HG03457 (cell line): ENCODE results near the gene HIPK2.

Experiments
- ATAC-seq: cut with Tn5 transposase; IDR thresholded peaks from one replicate; pipeline ENCODE4 v1.9.1; 2021; ENCODE audit warnings: moderate number of reproducible peaks; ENCODE audit not compliant: unreplicated experiment

HIPK2 gene

DNA sequence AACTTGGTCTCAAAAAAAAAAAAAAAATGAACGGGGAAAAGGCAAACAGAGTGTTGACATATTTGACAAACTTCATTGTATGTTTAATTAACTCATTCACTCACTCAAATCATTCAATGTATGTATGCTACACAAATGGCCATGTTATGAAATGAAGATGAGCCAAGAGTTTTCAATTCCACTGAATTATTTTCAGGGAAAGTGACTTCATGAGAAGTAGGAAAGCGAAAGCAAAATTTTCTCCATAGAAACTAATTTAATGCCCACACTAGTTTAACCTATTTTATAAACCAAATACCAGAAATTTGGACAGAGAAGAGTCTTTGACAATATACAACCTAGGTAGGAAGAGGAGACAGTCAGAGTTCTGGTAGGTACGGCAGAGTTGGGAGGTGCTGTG is 119.5 kb downstream of the HIPK2 start:
- no peak for ATAC-seq

DNA sequence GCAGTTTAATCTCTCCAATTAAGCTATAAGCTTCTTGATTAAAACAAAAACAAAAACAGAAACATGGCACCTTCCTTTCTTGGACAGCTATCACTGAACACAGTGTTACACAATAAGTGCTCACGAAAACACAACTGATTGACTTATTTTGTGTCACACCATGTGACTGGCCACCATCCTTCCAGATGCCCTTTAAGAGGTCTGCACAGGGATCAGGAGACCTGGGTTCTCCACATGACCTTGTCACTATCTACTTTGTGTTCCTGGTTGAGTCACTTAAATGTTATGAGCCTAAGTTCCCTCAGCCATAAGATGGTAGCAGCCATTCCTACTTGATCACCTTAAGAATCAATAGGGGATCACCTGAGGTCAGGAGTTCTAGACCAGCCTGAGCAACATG is 120.1 kb downstream of the HIPK2 start:
- ATAC-seq, result no peak

GRCh38 chr7:139656387-139656786 is 121.4 kb downstream of the HIPK2 start:
- no peak for ATAC-seq

- ATAC-seq, result no peak
Measured at GRCh38 chr7:139655305-139655704, 122.5 kb downstream of the HIPK2 start.

DNA sequence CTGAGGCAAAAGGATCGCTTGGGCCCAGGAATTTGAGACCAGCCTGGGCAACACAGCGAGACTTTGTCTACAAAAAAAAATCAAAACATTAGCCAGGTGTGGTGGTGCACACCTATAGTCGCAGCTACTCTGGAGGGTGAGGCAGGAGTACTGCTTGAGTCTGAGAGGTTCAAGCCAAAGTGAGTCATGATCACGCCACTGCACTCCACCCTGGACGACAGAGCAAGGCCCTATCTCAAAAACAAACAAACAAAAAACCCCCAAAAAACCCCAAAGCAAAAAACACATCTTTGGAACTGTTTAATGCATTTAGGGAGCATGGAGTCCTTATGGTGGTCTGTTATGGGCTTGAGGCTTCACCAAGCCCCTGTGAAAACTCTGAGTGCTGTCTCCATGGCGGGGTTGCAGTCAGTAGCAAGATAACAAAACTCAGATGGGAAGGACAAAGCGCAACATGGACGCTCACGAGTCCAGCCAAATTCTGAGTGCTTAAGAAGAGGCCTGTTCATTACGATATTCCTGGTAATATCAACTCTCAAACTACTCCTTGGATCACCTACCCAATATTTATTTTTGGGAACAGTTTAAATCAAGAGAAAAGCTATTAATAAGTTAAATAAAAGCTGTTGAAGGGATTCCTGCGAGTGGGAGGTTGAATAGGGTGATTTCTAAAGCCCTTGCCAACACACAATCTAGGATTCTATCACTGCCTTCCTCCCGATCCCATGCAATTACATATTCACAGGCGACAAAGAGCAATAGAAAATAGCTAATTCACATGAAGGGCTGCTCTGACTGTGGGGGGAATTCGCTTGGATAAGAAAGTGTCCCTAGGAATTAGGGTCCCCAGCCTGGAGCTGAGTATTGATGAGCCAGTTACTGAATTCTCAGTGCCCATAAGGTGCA is 123.3 kb downstream of the HIPK2 start:
- ATAC-seq, result no peak

DNA sequence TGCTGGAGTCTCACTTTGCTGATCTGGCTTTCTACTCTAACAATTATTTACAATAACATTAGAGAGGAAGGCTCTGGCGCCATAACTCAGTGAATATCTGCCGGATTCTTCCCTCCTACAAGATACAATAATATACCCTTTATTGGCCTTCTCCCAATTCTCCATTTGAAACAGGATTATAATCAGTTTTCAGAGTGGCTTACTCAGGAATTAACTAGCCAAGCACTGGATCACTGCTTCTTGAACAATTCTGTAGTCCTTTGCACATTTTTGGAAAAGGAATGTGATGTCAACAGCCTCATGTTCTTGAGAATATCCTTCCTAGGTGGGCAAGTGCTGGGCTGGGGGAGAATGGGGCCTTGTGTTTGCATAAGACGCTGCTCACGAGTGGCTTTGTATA is 125.9 kb downstream of the HIPK2 start:
- no peak for ATAC-seq

DNA sequence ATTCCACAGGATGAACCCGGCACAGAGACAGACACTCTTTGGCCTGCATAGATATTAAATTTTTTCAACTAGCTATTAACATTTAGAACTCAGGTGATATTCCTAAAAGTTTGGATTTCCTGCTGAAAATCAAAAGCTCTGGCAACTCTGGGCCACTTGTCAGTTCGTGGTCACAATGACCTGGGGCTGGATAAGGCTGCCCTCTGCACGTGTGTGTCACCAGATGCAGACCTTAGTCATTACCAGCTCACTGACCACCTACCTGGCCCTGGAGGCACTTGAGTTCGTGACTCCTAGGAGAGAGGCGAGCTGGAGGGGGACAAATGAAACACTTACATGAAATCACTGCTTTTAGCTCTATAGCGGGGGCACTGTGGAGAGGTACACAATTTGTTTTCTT is 126.5 kb downstream of the HIPK2 start:
- no peak for ATAC-seq

GRCh38 chr7:139650429-139651100 is 127.2 kb downstream of the HIPK2 start:
- no peak for ATAC-seq

- ATAC-seq, result no peak
Measured at GRCh38 chr7:139648941-139649425, 128.8 kb downstream of the HIPK2 start.

- no peak for ATAC-seq
Measured at GRCh38 chr7:139648391-139648861, 129.4 kb downstream of the HIPK2 start.

- ATAC-seq, result no peak
Measured at GRCh38 chr7:139647814-139648390, 129.9 kb downstream of the HIPK2 start.

GRCh38 chr7:139647085-139647484 is 130.7 kb downstream of the HIPK2 start:
- ATAC-seq, result no peak

DNA sequence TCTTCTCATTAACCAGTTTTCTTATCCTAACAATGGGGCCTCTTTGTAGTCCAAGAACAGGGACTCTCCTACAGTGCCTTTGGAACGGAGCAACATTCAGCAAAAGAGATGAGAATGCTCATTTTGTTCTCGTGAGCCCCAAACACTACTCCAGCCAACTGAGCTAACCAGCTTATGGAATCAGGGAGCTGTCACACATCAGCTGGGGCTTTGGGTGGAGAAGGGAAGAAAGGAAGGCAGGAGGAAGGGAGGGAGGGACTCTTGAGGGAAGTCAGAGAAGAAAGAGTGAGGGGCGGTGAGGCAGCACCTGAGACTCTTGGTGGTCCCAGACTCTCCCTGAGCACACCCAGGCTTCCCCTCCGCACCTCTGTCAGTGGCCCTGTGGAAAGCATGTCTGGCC is 131.2 kb downstream of the HIPK2 start:
- no peak for ATAC-seq

GRCh38 chr7:139645572-139646523 is 131.9 kb downstream of the HIPK2 start:
- no peak for ATAC-seq

DNA sequence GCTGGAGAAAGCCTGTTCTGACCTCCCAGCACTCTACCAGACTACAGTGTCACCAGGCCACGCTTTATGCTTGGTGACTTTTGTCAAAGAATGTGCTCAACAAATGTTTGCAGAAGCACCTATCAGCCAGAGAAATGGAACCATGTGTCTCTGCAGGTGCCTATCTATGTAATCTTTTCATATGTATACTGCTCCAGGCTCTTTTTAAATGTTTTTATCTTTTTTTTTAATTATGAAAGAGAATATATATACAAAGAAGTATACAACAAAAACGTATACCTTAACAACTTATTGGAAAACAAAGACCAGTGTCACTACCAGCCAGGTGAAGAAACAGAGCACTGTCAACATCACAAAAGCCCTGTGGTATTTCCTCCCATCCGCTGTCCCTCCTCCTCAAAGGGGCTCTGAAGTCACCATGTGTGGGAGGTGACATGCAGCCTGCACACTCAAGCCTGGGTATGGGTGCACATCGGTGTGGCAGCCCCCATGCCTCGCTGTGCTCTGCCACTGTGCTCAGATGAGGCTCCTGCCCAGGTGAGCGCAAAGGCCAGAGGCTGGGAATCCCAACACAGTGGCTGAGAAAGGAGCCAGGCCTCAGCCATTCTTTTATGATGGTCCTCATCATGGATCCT is 133.7 kb downstream of the HIPK2 start:
- no peak for ATAC-seq

DNA sequence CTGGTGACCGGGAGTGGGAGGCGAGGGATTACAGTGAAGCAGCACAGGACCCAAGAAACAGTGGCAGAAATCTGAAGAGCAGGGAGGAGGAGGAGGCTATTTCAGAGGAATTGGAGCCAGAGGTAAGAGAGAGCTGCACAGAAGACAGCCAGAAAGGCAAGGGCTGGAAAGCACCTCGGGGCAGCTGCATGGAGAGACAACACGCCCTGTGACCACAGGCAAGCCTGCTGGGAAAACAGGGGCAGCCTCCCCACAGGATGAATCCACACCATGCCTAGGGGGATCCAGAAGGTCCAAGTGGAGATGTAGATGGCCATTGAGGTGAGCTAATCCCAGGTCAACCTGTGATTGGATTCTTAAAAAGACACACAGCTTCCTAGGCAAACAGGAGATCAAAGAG is 135.5 kb downstream of the HIPK2 start:
- no peak for ATAC-seq

DNA sequence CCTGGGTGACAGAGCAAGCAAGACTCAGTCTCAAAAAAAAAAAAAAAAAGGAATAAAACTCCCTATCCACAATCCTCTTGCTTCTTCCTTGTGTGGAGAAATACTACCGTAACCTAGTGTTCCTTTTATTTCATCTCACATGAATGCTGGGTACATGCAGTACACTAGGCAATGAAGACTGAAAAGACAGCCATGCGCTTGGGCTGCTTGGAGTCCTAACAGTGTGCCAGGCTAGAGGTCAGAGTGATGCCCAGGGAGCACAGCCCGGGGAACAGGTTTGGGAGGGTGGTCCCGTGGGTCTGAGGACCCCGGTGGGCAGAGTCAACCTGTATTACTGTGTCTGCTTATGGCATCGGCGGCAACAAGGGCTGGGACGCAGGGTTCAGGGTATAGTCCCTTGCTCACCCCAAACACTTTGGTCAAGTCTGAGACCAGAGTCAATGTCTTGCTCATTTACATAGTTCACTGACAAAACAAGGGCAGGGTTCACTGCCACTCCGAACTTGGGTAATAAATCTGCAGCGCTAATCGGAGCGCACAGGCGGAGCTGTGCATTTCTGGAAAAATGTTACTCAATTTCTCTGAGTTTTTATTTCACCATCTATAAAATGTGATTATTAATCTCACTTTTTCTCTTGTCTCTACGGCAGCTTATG is 136.3 kb downstream of the HIPK2 start:
- no peak for ATAC-seq

- no peak for ATAC-seq
Measured at GRCh38 chr7:139640681-139641080, 137.1 kb downstream of the HIPK2 start.

GRCh38 chr7:139639563-139639962 is 138.2 kb downstream of the HIPK2 start:
- ATAC-seq, result no peak
